Kidney glomerular epithelial cell (primary cell): Measurements from ENCODE around the gene PTPN2.
"Not testable (repeated sequence)": the region's sequence is repeated elsewhere in the genome, so short reads cannot be mapped to it uniquely, and the experiment has no call there.

ENCODE experiments used
- DNase-seq: peaks from one replicate; lab custom pipeline; 2025; lab: John Stamatoyannopoulos, UW

PTPN2 gene

DNA sequence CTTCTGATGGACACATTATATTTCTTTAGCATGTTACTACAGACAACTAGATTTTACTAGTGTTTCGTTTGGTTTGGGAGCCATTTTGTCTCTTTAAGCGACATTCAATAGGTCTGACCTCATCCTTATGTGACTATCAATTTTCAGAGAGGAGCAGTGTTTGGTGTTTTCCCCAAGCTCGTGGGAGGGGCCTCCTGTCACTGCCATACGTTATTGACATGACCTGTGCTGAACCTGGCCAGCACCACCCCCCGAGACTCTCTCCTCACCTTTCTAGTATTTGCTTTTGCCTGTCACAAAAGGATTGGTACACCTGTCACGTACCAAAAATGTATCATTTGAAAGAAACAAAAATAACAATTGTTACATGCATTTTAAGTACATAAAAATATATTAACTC is 111.9 kb downstream of the PTPN2 start:
- no peak for DNase-seq

- DNase-seq, result no peak
Observed at GRCh38 chr18:12770469-12771219, 113.4 kb downstream of the PTPN2 start.

DNA sequence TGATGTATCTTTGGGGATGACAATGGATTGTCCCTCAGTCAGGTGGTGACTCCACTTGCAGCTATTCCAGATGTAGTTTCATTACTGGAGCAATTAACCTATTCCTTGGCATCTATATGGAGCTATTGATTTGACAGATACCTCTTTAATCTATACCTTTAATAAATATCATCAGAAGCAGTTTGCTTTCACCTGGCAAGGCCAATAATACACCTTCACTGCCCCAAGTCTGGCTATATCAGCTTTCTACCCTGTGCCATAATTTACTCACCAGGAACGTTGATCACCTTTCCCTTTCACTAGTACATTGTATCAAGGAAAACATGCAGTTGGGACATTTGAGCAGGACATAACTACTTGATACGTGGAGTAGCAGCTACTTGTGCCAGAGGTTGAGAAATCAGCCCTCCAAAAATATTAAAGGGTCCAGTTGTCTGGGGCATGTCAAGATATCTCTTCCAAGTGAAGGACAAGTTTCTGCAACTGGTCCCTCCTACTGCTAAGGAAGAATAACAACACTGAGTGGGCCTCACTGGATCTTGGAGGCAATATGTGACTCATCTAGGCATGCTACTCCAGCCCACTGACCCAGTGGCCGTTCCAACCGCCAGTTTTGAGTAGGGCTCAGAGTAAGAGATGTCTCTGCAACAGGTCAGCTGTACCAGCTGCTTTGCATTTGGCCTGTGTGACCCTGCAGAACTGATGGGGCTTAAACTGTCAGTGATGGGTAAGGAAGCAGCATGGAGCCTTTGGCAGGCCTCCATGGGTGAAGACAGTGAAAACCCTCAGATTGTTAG is 114.2 kb downstream of the PTPN2 start:
- DNase-seq, result no peak

DNA sequence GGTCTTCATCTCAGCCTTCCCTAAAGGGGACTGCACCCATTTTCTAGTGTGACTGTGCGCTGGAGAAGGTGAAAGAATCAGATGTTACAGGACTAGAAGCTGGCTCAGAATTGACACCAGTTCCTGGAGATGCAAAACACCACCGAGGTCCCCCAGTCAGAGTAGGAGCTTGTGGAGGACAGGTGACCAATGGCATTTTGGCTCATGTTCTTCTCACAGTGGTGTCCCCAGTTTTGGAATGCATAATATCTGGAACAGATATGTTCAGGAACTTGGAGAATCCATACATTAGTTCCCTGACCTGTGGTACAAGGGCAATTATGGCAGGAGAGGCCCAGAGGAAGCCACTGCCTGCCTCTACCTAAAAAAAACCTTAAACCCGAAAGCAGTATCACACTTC is 114.9 kb downstream of the PTPN2 start:
- no peak for DNase-seq

GRCh38 chr18:12768625-12769024 is 115.4 kb downstream of the PTPN2 start:
- DNase-seq, result no peak

DNA sequence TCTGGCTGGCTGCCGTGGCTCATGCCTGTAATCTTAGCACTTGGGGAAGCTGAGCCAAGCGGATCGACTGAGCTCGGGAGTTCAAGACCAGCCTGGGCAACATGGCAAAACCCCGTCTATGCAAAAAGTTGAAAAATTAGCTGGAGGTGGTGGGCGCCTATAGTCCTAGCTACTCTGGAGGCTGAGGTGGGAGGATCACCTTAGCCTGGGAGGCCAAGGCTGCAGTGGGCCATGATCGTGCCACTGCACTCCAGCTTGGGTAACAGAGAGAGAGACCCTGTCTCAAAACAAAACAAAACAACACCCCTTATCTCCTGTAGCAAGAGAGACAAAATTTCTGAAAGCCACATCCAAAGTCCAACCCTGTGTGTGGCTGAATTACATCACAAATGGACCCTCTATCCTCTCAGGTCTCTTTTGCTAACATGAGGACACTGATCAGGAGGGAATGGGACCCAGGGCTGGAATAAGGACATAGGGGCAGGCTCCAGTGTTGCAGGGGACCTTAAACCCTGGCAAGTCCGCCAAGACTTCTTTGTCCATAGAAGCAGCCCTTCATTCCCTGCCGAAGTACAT is 116.4 kb downstream of the PTPN2 start:
- DNase-seq, result no peak

GRCh38 chr18:12766986-12767433 is 117.0 kb downstream of the PTPN2 start:
- no peak for DNase-seq

DNA sequence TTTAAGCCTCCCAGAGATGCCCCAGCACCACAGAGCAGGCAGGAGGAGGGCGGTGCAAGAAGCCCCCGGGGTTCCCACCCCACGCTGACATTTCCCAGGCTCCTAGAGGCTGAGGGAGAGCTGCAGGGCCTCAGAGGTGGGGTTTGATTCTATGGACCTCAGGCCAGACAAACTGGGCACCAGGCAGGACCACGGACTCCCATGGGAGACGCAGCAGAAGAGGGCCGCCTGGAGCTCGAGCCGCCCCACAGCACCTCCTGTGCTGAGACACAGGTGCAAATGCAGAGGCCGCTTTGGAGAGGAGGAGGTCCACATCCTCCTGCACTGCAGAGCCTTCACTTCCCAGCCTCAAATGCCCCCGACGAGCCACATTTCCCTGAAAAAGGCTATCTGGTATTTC is 118.5 kb downstream of the PTPN2 start:
- DNase-seq, result no peak

DNA sequence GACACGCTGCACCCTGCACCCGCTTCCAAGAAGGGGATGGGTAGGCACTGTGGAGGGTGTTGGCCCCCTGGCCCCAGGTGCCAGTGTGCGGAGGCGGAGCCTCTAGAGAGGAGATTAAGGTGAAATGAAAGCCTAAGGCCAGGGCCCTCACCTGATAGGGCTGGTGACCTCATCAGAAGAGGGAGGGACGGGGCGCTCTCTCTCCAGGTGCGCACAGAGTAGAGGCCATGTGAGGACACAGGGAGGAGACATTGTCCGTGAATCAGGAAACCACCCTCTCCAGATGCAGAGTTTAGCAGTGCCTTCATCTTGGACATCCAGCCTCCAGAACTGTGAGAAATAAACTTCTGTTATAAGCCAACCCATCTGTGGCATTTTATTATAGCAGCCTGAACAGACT is 118.9 kb downstream of the PTPN2 start:
- no peak for DNase-seq

GRCh38 chr18:12758566-12758965 is 125.5 kb downstream of the PTPN2 start:
- not testable (repeated sequence) for DNase-seq

DNA sequence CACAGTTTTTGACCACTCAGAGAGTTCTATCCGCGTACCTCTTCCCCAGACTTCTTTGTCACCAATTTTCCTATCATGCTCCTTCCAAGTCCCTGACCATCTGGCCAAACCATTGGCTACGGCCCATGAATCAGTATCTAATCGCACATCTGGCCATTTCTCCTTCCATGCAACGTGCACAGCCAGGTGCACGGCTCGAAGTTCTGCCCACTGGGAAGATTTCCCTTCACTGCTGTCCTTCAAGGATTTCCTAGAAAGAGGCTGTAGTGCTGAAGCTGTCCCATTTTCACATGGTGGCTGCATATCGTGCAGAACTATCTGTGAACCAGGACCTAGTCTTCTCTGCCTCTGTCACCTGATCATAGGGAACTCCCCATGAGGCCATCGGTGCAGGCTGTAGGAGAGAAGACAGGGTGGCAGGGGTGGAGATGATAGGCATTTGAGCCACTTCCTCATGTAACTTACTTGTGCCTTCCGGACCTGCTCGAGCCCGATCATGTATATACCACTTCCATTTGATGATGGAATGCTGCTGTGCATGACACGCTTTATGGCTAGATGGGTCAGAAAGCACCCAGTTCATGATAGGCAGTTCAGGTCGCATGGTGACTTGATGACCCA is 127.3 kb downstream of the PTPN2 start:
- DNase-seq, result not testable (repeated sequence)

DNA sequence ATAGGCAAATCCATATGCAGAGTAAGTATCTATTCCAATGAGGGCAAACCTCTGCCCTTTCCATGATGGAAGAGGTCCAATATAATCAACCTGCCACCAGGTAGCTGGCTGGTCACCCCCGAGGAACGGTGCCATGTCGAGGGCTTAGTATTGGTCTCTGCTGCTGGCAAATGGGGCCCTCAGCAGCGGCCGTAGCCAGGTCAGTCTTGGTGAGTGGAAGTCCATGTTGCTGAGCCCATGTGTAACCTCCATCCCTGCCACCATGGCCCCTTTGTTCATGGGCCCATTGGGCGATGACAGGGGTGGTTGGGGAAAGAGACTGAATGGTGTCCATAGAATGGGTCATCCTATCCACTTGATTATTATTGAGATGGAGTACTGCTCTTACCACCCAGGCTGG is 128.4 kb downstream of the PTPN2 start:
- DNase-seq, result not testable (repeated sequence)

GRCh38 chr18:12754511-12754910 is 129.5 kb downstream of the PTPN2 start:
- DNase-seq, result no peak

DNA sequence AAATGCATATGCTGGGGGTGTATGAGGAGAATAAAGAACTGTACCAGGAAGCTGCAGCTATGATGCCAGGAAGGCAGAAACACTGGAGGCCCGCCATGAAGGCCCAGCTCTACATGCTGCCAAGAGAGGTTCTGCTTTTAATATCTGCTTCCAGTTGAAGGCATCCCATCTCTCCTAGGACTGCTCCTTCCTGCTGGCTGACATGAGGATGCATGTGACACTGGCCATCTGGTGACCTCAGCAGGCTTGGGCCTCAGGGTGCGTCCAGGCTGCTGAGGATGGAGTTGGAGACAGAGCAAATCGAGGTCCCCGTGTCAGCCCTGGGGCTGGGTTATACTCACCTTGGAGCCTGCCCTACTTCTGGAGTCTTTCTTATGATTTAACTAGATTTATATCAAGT is 132.1 kb downstream of the PTPN2 start:
- no peak for DNase-seq

- no peak for DNase-seq
Observed at GRCh38 chr18:12751503-12751884, 132.5 kb downstream of the PTPN2 start.

DNA sequence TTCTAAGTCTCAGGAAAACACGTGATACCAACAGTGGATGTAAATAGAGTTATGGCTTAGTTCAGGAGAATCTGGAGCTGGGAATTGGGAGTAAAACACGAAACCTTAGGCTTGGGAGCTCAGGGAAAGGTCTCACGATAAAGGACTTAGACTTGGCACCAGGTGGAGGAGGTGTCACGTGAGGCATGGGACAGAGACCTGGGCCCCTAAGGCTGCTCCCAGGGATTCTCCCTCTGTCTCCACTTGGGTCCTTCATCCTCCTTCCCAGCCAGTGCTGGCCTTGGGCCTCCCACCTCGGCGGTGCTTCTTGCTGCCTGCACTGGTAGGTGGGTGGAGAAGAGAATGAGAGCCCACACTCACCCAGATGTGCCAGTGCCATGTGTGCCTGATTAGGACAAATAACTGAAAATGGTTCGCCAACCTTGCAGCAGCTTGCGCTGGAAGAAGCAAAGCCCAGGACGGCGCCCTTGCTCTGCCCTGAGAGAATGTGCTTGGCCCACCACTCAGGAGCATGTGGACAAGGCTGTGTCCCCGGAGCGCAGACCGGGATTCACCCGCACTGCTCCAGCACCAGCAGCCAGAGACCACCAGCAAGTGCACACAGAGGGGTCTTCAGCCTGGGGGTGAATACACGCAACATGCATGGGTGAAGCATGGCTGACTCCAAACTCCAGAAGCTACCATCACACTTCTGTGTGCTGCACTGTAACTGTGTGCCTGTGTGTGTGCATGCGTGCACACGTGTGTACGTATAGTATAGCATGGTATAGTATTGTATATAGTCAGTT is 133.1 kb downstream of the PTPN2 start:
- no peak for DNase-seq

GRCh38 chr18:12750076-12750714 is 133.8 kb downstream of the PTPN2 start:
- DNase-seq, result no peak

- DNase-seq, result no peak
Observed at GRCh38 chr18:12749121-12749520, 134.9 kb downstream of the PTPN2 start.

DNA sequence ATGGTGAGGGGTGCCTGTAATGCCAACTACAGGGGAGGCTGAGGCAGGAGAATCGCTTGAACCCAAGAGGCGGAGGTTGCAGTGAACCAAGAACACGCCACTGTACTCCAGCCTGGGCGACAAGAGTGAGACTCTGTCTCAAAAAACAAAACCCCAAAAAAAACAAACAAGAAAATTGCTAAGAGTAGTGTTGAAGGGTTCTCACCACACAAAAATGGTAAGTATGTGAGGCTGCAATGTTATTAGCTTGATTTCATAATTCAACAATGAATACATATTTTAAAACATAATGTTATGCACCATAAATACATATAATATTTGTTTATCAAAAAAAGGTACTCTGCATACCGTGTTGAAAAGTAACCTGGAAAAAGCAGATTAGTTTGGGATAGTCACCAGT is 135.4 kb downstream of the PTPN2 start:
- DNase-seq, result no peak

- DNase-seq, result no peak
Observed at GRCh38 chr18:12747530-12748315, 136.3 kb downstream of the PTPN2 start.
